OCI-LY7 (cell line): ENCODE data around the gene LRRFIP2. TPM values are rescaled to one million over a fixed set of nuclear protein-coding genes. Genes with fewer than 3 reads are reported as not detected.

Experiments
- BruUV-seq: library from RNA; stranded (reverse); fragments of 400-500 nt; replicated peaks from 2 replicates; lab custom pipeline; 2021; lab: Mats Ljungman, UMichigan
- CTCF ChIA-PET: fragments of 300-600 bp; sonication (Branson Sonifier 250); formaldehyde crosslinking; loops from one replicate; lab custom pipeline; 2022; ENCODE audit warnings: antibody characterized with exemption; ENCODE audit not compliant: unreplicated experiment; lab: Charles Lee
- POLR2A ChIA-PET: fragments of 300-600 bp; sonication (Branson Sonifier 250); formaldehyde crosslinking; loops from one replicate; lab custom pipeline; 2022; ENCODE audit warnings: antibody characterized with exemption; lab: Charles Lee
- DNase-seq: peaks from one replicate; pipeline ENCODE4 v3.0.0-alpha.2; 2015; ENCODE audit warnings: low spot score
- H2AFZ ChIP-seq: fragments of 200-600 bp; sonication (generic), shearing (Covaris generic); 2 replicates; pipeline ENCODE4 v1.6.1; 2014; ENCODE audit warnings: mild to moderate bottlenecking, antibody characterized with exemption, low read length, moderate library complexity
- H3K27ac ChIP-seq: fragments of 200-600 bp; sonication (generic); 2 replicates; pipeline ENCODE4 v1.5.1; 2014; ENCODE audit warnings: mixed run types, low read depth, mild to moderate bottlenecking, moderate library complexity, low read length, inconsistent platforms; ENCODE audit not compliant: poor library complexity, severe bottlenecking
- H3K36me3 ChIP-seq: fragments of 200-600 bp; sonication (generic); 2 replicates; pipeline ENCODE4 v1.6.1; 2014; ENCODE audit warnings: mild to moderate bottlenecking, antibody characterized with exemption, low read length, moderate library complexity, mixed read lengths; ENCODE audit not compliant: insufficient read depth
- H3K4me1 ChIP-seq: fragments of 200-600 bp; sonication (generic); 2 replicates; pipeline ENCODE4 v1.5.1; 2014; ENCODE audit warnings: mild to moderate bottlenecking, low read length; ENCODE audit not compliant: insufficient read depth, poor library complexity, severe bottlenecking
- H3K4me2 ChIP-seq: fragments of 200-600 bp; sonication (generic); 2 replicates; pipeline ENCODE4 v1.6.1; 2014; ENCODE audit warnings: mild to moderate bottlenecking, low read length
- H3K4me3 ChIP-seq: fragments of 200-600 bp; sonication (generic); 2 replicates; pipeline ENCODE4 v1.5.1; 2014; ENCODE audit warnings: mild to moderate bottlenecking, low read depth, low read length; ENCODE audit not compliant: poor library complexity, severe bottlenecking
- H3K79me2 ChIP-seq: fragments of 200-600 bp; sonication (generic); 2 replicates; pipeline ENCODE4 v1.6.1; 2016; ENCODE audit warnings: low read depth, mild to moderate bottlenecking, low read length, moderate library complexity, mixed read lengths; ENCODE audit not compliant: insufficient read depth
- H3K9me2 ChIP-seq: fragments of 200-600 bp; sonication (generic); 2 replicates; pipeline ENCODE4 v1.6.1; 2016; ENCODE audit warnings: mild to moderate bottlenecking, low read length, mixed read lengths; ENCODE audit not compliant: insufficient read depth
- H3K9me3 ChIP-seq: fragments of 200-600 bp; sonication (generic); 2 replicates; pipeline ENCODE4 v1.6.1; 2014; ENCODE audit warnings: mild to moderate bottlenecking, mixed run types, low read length, mixed read lengths
- H4K20me1 ChIP-seq: fragments of 200-600 bp; sonication (generic); 2 replicates; pipeline ENCODE4 v1.6.1; 2014; ENCODE audit warnings: mild to moderate bottlenecking, antibody characterized with exemption, low read length, moderate library complexity, mixed read lengths; ENCODE audit not compliant: insufficient read depth
- CTCF ChIP-seq: fragments of 200-600 bp; sonication (generic); conservative IDR thresholded peaks from 2 replicates; pipeline ENCODE4 v1.5.1; 2014; ENCODE audit warnings: mild to moderate bottlenecking, antibody characterized with exemption, low read length, moderate library complexity, mixed read lengths
- EZH2phosphoT487 ChIP-seq: fragments of 200-600 bp; sonication (generic); IDR thresholded peaks from 2 replicates; pipeline ENCODE4 v1.6.1; 2018; ENCODE audit warnings: low read depth, borderline replicate concordance, mild to moderate bottlenecking, mixed run types, antibody characterized with exemption, low read length, moderate library complexity, mixed read lengths
- intact Hi-C: fragments of 100-400 bp; cut with micrococcal nuclease; formaldehyde crosslinking; loops from one replicate; pipeline ENCODE4 v1.10.0; 2022; ENCODE audit not compliant: unreplicated experiment
- total RNA-seq, 2 experiments: library from RNA; depleted of rRNA in 1 of 2; stranded (reverse); fragments of >200 nt in 1 of 2; shearing (Covaris generic) in 1 of 2; gene quantifications; 2 replicates each; pipeline ENCODE4 v1.2.3, GENCODE V29; 2014 to 2022

LRRFIP2 gene
- total RNA-seq, 2 experiments from 2014 or later: 23.7 to 37.3 TPM

- H3K36me3 ChIP-seq: 0 out of 2 replicates have a peak, but pooled peaks cover 5% of the 10 kb centered on the region
- no peak for DNase-seq
- intact Hi-C loops: no loop called here
- POLR2A ChIA-PET: interaction anchor here (0.6 to 1.2 kb wide), 3 partner anchors 9 to 30 kb away, joined by 3 to 4 read pairs (median 3); no protein-coding TSS in a partner anchor
- BruUV-seq: no TSS peak
- H3K4me2 ChIP-seq: no peak overlapping the region
- H3K27ac ChIP-seq: no peak overlapping the region
- no peak overlapping the region for H3K4me3 ChIP-seq
- H4K20me1 ChIP-seq: no peaks in the 10 kb centered on the region
- H3K79me2 ChIP-seq: no peaks in the 10 kb centered on the region
- no peaks in the 10 kb centered on the region for H3K9me3 ChIP-seq
- H2AFZ ChIP-seq: no peak overlapping the region
- H3K9me2 ChIP-seq: no peaks in the 10 kb centered on the region
- TF ChIP-seq EZH2phosphoT487: no peak
- no peaks in the 10 kb centered on the region for H3K4me1 ChIP-seq
- CTCF ChIA-PET: no interaction called here
Measured at GRCh38 chr3:37093481-37093880, 80.9 kb downstream of the LRRFIP2 start.

DNA sequence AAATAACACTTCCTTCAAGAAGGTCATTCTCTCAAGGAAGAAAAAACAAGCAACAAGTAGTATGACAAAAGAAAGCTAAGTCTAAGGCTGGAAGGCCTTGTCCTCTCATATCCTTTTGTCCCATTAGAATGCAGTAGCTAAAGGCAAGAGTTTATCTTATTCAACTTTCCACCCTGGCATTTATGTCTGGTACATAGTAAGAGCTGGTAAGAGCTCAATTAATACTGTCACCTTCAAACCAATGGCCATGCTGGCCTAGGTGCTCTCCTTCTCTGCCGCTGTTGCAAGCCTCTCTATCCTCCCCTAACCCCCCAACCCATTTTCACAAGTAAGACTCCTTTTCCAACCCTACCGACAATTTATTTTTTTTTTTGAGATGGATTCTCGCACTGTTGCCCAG is 81.9 kb downstream of the LRRFIP2 start:
- Histone ChIP-seq H3K9me2 (no peaks in the 10 kb centered on the region), H3K36me3 (0 out of 2 replicates have a peak, but pooled peaks cover 5% of the 10 kb centered on the region), H3K27ac (no peak overlapping the region), H3K79me2 (no peaks in the 10 kb centered on the region), H3K4me1 (no peaks in the 10 kb centered on the region), H3K4me2 (no peak overlapping the region), H3K4me3 (no peak overlapping the region), H4K20me1 (no peaks in the 10 kb centered on the region), H3K9me3 (no peaks in the 10 kb centered on the region), H2AFZ (no peak overlapping the region)
- no TSS peak for BruUV-seq
- no peak for DNase-seq
- ChIA-PET POLR2A (interaction anchor here (0.6 to 1.2 kb wide), 3 partner anchors 11 to 67 kb away, joined by 3 to 4 read pairs (median 3); no protein-coding TSS in a partner anchor), CTCF (no interaction called here)
- intact Hi-C loops: no loop called here
- TF ChIP-seq CTCF (no peak), EZH2phosphoT487 (no peak)

DNA sequence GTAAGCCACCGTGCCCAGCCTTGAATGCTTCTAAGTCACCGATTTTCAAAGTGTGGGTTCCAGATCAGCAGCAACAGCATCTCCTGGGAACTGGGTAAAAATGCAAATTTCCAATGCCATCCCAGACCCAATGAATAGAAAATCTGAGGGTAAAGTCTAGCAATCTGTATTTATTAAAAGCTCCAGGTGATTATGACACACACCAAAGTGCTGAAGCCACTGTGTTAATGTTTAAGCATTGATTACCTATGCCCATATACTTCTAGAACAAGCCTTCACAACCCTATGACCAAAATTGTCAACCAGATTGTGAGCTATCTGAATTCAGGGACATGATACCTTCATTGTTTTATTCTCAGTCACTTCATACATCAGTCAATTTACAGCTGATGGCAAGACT is 86.5 kb downstream of the LRRFIP2 start:
- Histone ChIP-seq H3K4me1 (peaks cover 7% of the 10 kb centered on the region), H3K36me3 (peaks cover 7% of the 10 kb centered on the region; the same call in 1 of the 2 replicates), H3K27ac (no peak overlapping the region), H3K79me2 (no peaks in the 10 kb centered on the region), H4K20me1 (no peaks in the 10 kb centered on the region), H2AFZ (no peak overlapping the region), H3K9me2 (no peaks in the 10 kb centered on the region), H3K4me2 (no peak overlapping the region), H3K4me3 (no peak overlapping the region), H3K9me3 (no peaks in the 10 kb centered on the region)
- DNase-seq: no peak
- ChIA-PET CTCF (no interaction called here), POLR2A (interaction anchor here (0.6 kb wide), 1 partner anchor 48 kb away, joined by 3 read pairs; no protein-coding TSS in a partner anchor)
- BruUV-seq: no TSS peak
- TF ChIP-seq CTCF (no peak), EZH2phosphoT487 (no peak)
- intact Hi-C loops: no loop called here
